Common myeloid progenitor, CD34-positive (primary cell): Measurements from ENCODE around the gene DOK4.
A peak's percentile ranks its signal among the peaks of the same experiment; 100 is the strongest.
"Not testable (repeated sequence)": the region's sequence is repeated elsewhere in the genome, so short reads cannot be mapped to it uniquely, and the experiment has no call there.

ENCODE experiments used
- CTCF ChIA-PET: fragments of 350-600 bp; sonication (Branson Sonifier 250); formaldehyde crosslinking; loops from one replicate; lab custom pipeline; 2021; ENCODE audit warnings: antibody characterized with exemption; lab: Charles Lee
- POLR2A ChIA-PET: fragments of 350-600 bp; sonication (Branson Sonifier 250); formaldehyde crosslinking; loops from one replicate; lab custom pipeline; 2021; ENCODE audit warnings: antibody characterized with exemption; lab: Charles Lee
- DNase-seq, 3 donors: peaks; one replicate each; pipeline versions ENCODE4 v3.0.0 to v3.0.0-alpha.2; 2013
- H3K27ac ChIP-seq, 2 experiments: 1 replicate in 1 of 2; 2 replicates in 1 of 2; pipeline ENCODE4 v1.7.0; 2013; ENCODE audit warnings: inconsistent platforms in 2 of 2, low read length in 2 of 2, mild to moderate bottlenecking in 2 of 2, low read depth in 1 of 2, moderate library complexity in 1 of 2; ENCODE audit not compliant: severe bottlenecking in 2 of 2, insufficient read depth in 1 of 2, poor library complexity in 1 of 2
- H3K27me3 ChIP-seq, 5 experiments: replicated peaks in 2 of 5; 1 replicate in 3 of 5; 2 replicates in 2 of 5; pipeline versions ENCODE4 v1.6.1 to v1.7.0; 2013; ENCODE audit warnings: low read length in 4 of 5, mild to moderate bottlenecking in 2 of 5, moderate library complexity in 2 of 5, inconsistent platforms in 1 of 5; ENCODE audit not compliant: insufficient read depth in 5 of 5, control insufficient read depth in 4 of 5
- H3K36me3 ChIP-seq, 4 experiments: 1 replicate in 2 of 4; 2 replicates in 2 of 4; pipeline versions ENCODE4 v1.6.1 to v1.7.0; 2013; ENCODE audit warnings: low read length in 3 of 4, control low read depth in 1 of 4, mild to moderate bottlenecking in 1 of 4; ENCODE audit not compliant: control insufficient read depth in 4 of 4, insufficient read depth in 4 of 4
- H3K4me1 ChIP-seq, 4 experiments: 1 replicate in 3 of 4; 2 replicates in 1 of 4; pipeline versions ENCODE4 v1.6.1 to v1.7.1; 2013; ENCODE audit warnings: low read length in 3 of 4, mild to moderate bottlenecking in 3 of 4, control low read depth in 1 of 4, inconsistent platforms in 1 of 4, moderate library complexity in 1 of 4; ENCODE audit not compliant: control insufficient read depth in 4 of 4, insufficient read depth in 4 of 4; ENCODE audit errors: control extremely low read depth in 1 of 4
- H3K4me3 ChIP-seq, 7 experiments: 1 replicate in 4 of 7; 2 replicates in 3 of 7; pipeline versions ENCODE4 v1.5.1 to v1.7.0; 2013; ENCODE audit warnings: mild to moderate bottlenecking in 7 of 7, low read length in 6 of 7, moderate library complexity in 6 of 7, inconsistent platforms in 2 of 7, low read depth in 2 of 7, control low read depth in 1 of 7; ENCODE audit not compliant: insufficient read depth in 4 of 7, control insufficient read depth in 1 of 7; ENCODE audit errors: extremely low read depth in 1 of 7
- H3K9me3 ChIP-seq, 5 experiments: 1 replicate in 4 of 5; 2 replicates in 1 of 5; pipeline versions ENCODE4 v1.6.1 to v1.7.1; 2013; ENCODE audit warnings: low read length in 4 of 5, mild to moderate bottlenecking in 2 of 5, inconsistent platforms in 1 of 5, low read depth in 1 of 5, moderate library complexity in 1 of 5; ENCODE audit not compliant: control insufficient read depth in 4 of 5, insufficient read depth in 2 of 5; ENCODE audit errors: control extremely low read depth in 1 of 5
- WGBS: methylation state at CpG from one replicate; pipeline ENCODE4 v1.1.5; 2013; ENCODE audit not compliant: insufficient coverage; 5-methylcytosine and 5-hydroxymethylcytosine counted together

The DOK4 gene

DNA sequence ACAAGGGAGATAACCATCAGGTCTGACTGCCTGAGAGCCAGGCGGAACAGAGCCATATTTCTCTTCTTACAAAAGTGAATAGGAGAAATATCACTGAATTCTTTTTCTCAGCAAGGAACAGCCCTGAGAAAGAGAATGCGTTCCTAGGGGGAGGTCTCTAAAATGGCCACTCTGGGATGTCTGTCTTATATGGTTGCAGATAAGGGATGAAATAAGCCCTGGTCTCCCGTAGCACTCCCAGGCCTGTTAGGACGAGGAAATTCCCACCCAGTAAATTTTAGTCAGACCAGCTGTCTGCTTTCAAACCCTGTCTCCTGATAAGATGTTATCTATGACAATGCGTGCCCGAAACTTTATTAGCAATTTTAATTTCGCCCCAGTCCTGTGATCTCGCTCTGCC lies 46.3 kb downstream of the DOK4 start:
- Histone ChIP-seq H3K36me3 (peaks cover 5 to 55% (median 32%) of the 10 kb centered on the region in 4 experiments), H3K9me3 (peaks cover 3 to 12% (median 11%) of the 10 kb centered on the region in 5 experiments)
- H3K4me3 ChIP-seq, H3K27ac ChIP-seq, H3K27me3 ChIP-seq, H3K4me1 ChIP-seq, POLR2A ChIA-PET: not testable (repeated sequence)
- WGBS: 100% methylated on average over 7 of the region's 8 CpGs
- CTCF ChIA-PET: interaction anchor here (1.2 to 1.8 kb wide), 2 partner anchors 22 to 77 kb away, joined by 3 to 8 read pairs; partner anchors contain the start of gene POLR2C
- DNase-seq: peak in 2 of 3 donors; percentile 8 to 28

DNA sequence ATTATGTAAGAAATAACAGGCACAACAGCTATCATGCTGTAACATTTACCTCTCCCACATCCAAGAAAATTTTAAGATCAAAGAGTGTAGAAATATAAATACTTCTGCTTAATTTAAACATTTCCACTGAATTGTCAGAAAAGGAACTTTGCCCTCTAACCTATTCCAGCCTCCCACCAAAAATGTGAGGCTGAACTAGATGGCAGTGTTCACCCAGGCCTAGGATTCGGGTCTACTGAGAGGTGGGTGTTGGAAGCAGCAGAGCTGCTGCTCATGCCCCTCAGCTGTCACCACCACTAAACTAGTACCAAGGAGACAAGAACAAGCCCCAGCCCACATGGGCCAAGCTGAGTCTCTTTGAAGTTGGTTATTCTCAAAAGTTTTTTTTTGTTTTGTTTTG lies 50.5 kb downstream of the DOK4 start:
- no peaks in the 10 kb centered on the region for H3K4me1 ChIP-seq
- H3K4me3 ChIP-seq: no peak overlapping the region
- H3K27ac ChIP-seq: no peak overlapping the region
- no peaks in the 10 kb centered on the region for H3K27me3 ChIP-seq
- POLR2A ChIA-PET: no interaction called here
- peaks cover under 1 to 10% (median 4%) of the 10 kb centered on the region in 5 experiments for H3K9me3 ChIP-seq
- CTCF ChIA-PET: interaction anchor here (1.4 to 2.0 kb wide), 2 partner anchors 19 to 84 kb away, joined by 6 to 7 read pairs; no protein-coding TSS in a partner anchor
- 100% methylated on average over 1 of the region's 1 CpG for WGBS
- no peak for DNase-seq
- peaks cover 25 to 90% (median 62%) of the 10 kb centered on the region in 4 experiments for H3K36me3 ChIP-seq

DNA sequence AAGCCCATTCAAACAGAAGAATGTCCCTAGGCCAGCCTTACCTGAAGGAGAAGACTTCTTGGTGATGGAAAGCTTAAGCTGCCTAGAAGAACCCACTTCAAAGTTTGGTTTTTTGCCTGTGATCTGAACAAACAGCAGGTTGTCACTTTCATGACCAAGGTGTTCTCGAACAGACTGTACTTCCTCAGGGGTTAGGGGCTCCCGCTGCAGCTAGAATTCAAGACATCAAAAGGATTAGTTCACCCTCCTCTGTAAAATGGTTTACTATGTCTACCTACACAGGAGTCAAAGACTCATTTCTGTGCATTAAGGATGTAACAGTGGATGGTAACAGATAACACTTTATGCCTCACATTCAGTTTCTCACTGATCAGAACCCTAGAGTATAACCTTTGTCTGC lies 52.3 kb downstream of the DOK4 start:
- ChIA-PET POLR2A (interaction anchor here (0.6 kb wide), 1 partner anchor 28 kb away, joined by 3 read pairs; no protein-coding TSS in a partner anchor), CTCF (interaction anchor here (1.0 to 2.4 kb wide), 4 partner anchors 12 to 23 kb away, joined by 3 to 10 read pairs (median 4); partner anchors contain the start of genes CIAPIN1 and COQ9)
- H3K27ac ChIP-seq: no peak overlapping the region
- H3K27me3 ChIP-seq: no peaks in the 10 kb centered on the region
- DNase-seq: no peak
- no peaks in the 10 kb centered on the region for H3K9me3 ChIP-seq
- H3K4me1 ChIP-seq: no peaks in the 10 kb centered on the region
- no peak overlapping the region for H3K4me3 ChIP-seq
- peaks cover 31 to 89% (median 66%) of the 10 kb centered on the region in 4 experiments for H3K36me3 ChIP-seq
- WGBS: no CpG with 5 or more reads among the region's 2 CpGs

DNA sequence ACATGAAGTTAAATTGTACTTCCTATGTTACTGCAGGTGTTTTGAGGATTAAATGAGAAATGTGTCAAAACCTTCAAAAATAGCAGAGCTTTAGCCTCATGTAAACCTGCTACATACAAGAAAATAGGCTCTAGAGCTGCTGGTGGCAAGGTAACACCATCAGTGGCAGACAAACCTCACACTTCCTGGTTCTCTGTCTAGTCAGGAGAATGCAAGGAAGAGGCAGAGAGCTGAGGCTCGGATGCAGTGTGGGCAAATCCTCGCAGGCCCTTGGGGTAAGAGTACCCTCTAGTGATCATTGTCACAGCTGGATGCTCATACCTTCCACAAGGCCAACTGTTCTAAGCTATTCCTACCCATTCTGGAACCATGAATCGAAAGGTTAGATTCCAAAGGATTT lies 53.3 kb downstream of the DOK4 start:
- H3K4me1 ChIP-seq: no peaks in the 10 kb centered on the region
- H3K36me3 ChIP-seq: peaks cover 30 to 89% (median 66%) of the 10 kb centered on the region in 4 experiments
- H3K9me3 ChIP-seq: no peaks in the 10 kb centered on the region
- DNase-seq: no peak
- CTCF ChIA-PET: interaction anchor here (0.7 to 2.4 kb wide), 6 partner anchors 9 to 22 kb away, joined by 3 to 10 read pairs (median 4); partner anchors contain the start of genes CIAPIN1 and COQ9
- no peak overlapping the region for H3K4me3 ChIP-seq
- H3K27ac ChIP-seq: no peak overlapping the region
- POLR2A ChIA-PET: no interaction called here
- 100% methylated on average over 3 of the region's 3 CpGs for WGBS
- no peaks in the 10 kb centered on the region for H3K27me3 ChIP-seq

DNA sequence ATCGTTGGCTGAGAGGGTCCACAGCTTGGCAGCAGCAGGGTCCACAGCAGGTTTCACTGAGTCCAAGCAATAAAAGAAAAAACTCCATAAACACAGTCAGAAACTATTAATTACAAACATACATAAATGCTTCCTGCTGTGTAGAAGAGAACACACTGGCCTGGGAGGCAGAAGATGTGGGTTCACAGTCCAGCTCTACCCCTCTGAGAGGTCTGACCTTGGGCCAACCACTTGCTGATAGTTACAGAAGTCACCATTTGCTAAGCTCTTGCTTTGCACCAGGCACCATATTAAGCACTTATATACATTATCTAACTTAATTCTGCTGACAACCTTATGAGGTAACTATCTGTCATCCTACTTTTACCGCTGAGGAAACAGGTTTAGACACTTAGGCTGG lies 53.8 kb downstream of the DOK4 start:
- H3K27me3 ChIP-seq: no peaks in the 10 kb centered on the region
- no peaks in the 10 kb centered on the region for H3K4me1 ChIP-seq
- no peaks in the 10 kb centered on the region for H3K9me3 ChIP-seq
- WGBS: 100% methylated on average over 1 of the region's 2 CpGs
- peaks cover 33 to 91% (median 68%) of the 10 kb centered on the region in 4 experiments for H3K36me3 ChIP-seq
- H3K4me3 ChIP-seq: no peak overlapping the region
- no peak for DNase-seq
- H3K27ac ChIP-seq: no peak overlapping the region
- ChIA-PET CTCF (interaction anchor here (1.0 to 2.4 kb wide), 5 partner anchors 9 to 21 kb away, joined by 3 to 10 read pairs (median 3); partner anchors contain the start of genes CIAPIN1 and COQ9), POLR2A (no interaction called here)

DNA sequence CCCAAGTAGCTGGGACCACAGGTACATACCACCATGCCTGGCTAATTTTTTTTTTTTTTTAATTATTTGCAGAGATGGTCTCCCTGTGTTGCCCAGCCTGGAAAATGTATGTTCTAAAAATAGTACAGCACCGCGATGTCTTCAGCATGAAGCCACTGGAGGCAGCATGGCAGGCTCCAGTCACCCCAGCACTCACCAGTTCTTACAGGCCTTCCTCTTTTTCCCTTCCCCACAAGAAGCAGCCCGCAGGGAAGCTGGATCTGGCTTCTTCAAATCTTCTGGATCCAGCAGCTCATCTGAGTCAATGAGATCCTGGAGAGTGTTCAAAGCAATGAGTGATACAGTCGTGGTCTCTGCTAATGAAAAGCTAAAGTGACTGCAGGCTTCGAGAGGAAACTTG lies 55.3 kb downstream of the DOK4 start:
- Histone ChIP-seq H3K4me3 (no peak overlapping the region), H3K4me1 (no peaks in the 10 kb centered on the region), H3K36me3 (peaks cover 36 to 91% (median 67%) of the 10 kb centered on the region in 4 experiments), H3K9me3 (no peaks in the 10 kb centered on the region), H3K27me3 (no peaks in the 10 kb centered on the region), H3K27ac (no peak overlapping the region)
- CTCF ChIA-PET: interaction anchor here (1.0 to 1.1 kb wide), 2 partner anchors 13 to 16 kb away, joined by 3 read pairs; partner anchors contain the start of gene CIAPIN1
- 90% methylated on average over 4 of the region's 5 CpGs for WGBS
- DNase-seq: no peak
- POLR2A ChIA-PET: no interaction called here

DNA sequence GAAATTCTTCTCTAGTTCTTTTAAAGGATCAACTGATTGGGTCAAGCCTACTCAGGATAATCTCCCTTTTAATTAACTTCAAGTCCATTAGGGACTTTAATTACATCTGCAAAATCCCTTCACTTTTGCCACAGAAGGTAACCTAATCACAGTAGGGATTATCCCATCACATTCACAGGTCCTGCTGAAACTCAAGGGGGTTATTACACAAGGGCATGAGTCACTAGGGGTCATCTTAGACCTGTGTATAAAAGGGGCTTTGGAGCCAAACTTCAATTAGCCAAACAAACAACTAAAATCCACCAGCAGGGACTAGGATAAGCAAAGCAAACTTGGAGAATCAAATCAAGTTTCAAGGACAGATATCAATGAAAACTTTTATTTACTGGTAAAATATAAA lies 58.5 kb downstream of the DOK4 start:
- H3K36me3 ChIP-seq: peaks cover 25 to 60% (median 43%) of the 10 kb centered on the region in 4 experiments

More for the DNA sequence above, 58.5 kb downstream of the DOK4 start:
- H3K4me1 ChIP-seq: no peaks in the 10 kb centered on the region
- H3K27ac ChIP-seq: no peak overlapping the region
- no peak overlapping the region for H3K4me3 ChIP-seq
- ChIA-PET POLR2A (no interaction called here), CTCF (no interaction called here)
- H3K27me3 ChIP-seq: no peaks in the 10 kb centered on the region
- no peaks in the 10 kb centered on the region for H3K9me3 ChIP-seq
- no peak for DNase-seq
